IPS-NIHi7 (cell line): Measurements from ENCODE around the gene NRXN3.
"Not testable (repeated sequence)": the region's sequence is repeated elsewhere in the genome, so short reads cannot be mapped to it uniquely, and the experiment has no call there.

Experiments
- DNase-seq: peaks from one replicate; pipeline ENCODE4 v3.0.0; 2012; ENCODE audit warnings: mixed read lengths; ENCODE audit errors: extremely low spot score

Gene NRXN3

GRCh38 chr14:78403278-78403815 lies 233.2 kb downstream of the NRXN3 start:
- peak; percentile 24 for DNase-seq

DNA sequence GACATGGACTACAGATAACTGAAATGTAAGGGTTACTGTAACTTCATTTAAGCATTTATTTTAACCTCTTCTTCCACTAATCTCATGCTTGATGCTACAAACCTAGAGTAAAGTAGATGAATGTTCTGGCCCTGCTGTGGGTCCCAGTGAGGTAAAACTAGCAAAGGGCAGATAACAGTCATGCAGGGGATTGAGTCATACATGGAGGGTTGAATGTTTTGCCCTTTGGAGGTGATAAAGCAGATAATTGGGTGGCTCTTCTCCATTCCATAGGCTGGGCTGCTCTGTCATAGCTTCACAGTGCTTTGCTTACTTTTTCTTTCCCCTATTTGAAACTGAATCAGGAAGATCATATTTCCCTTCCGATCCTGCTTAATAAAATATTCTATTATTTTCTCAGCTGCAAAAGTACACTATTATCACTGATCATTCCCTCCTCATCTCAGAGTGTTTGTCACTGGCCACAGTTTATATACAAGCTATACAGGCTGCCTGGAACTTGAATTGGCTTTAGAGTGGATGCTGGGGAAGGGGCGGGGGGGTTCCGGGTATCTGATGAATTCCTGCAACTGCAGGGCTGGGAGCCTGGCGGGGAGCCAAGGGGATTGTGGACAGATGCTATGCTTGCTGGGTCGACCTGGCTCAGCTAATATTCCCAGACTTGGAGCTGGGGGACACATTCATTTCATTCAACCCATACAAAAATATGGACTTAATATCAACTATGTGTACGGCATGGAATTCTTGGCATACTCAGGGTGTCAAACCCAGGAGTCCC lies 235.1 kb downstream of the NRXN3 start:
- DNase-seq: no peak

DNA sequence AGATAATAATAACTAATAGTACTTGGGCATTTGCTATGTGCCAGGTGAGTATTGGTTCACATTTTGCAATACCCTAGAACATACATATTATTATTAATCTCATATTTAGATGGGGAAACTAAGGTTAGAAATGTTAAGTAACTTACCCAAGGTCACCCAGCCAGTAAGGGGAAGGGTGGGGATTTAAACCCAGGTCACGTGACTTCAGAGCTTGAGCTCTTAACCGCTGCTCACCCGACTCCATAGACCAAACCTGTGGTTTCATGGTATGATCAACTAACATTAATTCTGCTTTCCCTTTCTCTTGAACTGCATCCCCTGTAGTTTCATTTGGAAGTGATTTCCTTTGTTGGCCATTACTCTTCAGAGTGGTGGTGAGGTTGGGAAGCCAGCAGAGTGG lies 242.3 kb downstream of the NRXN3 start:
- no peak for DNase-seq

DNA sequence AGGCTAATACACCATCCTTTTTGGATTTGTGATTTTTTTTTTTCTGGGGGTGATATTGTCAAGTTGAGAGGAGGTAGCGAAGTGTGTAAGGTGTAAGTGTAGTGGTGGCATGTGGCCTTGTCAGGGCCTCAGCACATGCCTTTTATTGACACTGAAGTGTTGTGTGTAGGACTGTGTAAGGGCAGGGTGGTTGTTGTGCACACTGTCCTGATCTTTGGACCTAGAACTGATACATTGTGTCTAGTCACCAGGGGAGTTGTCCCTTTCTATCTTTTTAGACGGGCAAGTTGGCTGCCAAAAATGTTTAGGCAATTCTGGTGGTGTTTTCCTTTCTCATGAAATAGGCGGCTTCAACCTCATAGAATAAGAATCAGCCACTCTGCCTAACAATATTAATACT lies 244.0 kb downstream of the NRXN3 start:
- no peak for DNase-seq

DNA sequence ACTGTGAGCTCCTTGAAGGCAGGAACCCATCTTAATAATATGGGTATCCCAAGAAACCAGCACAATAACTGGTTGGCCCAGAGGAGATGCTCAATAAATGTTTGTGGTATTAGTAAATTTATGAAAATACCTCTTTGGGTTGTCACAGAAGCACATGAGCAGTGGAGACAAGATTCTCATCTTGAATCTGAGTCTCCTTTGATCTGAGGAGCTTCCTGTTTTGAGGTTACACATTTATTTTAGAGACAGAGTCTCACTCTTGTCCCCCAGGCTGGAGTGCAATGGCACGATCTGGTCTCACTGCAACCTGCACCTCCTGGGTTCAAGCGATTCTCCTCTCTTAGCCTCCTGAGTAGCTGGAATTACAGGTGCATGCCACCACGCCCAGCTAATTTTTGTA lies 247.4 kb downstream of the NRXN3 start:
- DNase-seq: no peak

DNA sequence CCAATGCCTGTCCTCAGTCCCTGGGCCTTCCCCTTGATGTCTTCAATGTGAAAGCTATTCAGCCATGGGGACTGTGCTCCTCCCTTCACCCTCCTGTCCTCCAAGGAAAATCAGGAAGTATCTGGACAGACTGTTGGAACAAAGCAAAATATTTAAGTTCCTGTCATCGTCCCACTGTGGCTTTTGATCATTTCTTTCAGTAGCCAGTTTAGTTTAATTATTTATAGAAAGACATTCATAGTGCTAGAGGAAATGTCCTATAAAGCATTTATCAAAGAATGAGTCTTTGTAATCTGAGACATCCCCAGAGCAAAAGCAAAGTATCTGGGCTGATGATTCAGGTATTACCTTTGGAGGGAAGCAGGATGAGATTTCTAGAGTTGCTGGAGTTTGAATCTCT lies 254.1 kb downstream of the NRXN3 start:
- no peak for DNase-seq

GRCh38 chr14:78425330-78425729 lies 255.2 kb downstream of the NRXN3 start:
- peak; percentile 31 for DNase-seq

DNA sequence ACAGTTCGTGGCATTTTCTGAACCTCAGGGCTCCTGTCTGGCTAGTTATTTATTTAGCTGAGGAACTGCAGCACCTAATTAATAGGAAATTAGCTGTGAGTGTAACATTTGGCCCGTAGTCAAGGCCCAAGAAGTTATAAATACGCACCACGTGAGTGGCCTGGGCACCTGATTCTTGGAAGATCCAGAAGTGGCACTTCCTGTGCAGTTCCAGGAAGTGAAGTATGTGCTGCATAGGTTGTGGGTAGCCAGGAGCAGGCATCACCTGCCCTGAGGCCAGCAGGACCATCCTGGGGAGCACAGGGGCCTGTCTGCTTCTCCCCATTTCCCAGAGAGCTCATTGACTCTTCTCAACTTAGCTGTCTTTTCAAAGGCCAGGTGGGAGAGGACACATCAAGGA lies 255.6 kb downstream of the NRXN3 start:
- DNase-seq: no peak

- no peak for DNase-seq
Observed at GRCh38 chr14:78432046-78432445, 261.9 kb downstream of the NRXN3 start.

- DNase-seq: not testable (repeated sequence)
Observed at GRCh38 chr14:78437448-78437847, 267.3 kb downstream of the NRXN3 start.

GRCh38 chr14:78440356-78440894 lies 270.3 kb downstream of the NRXN3 start:
- DNase-seq: no peak

DNA sequence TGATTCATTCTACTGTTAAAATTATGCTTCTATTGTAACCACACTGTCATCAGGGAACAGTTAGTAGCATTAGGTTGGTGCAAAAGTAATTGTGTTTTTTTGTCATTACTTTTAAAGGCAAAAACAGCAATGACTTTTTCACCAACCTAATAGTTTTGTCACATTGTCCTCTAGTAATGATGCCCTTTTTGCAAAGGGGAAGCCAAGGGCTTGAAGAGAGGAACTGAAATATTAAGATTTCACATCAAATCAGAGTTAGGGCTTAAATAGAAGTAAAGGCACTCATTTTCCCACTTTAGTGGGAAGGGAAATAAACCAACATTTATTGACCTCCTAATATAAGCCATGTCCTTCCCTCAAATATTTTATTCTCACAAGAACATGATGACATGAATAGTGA lies 273.7 kb downstream of the NRXN3 start:
- DNase-seq: no peak

- no peak for DNase-seq
Observed at GRCh38 chr14:78445275-78445674, 275.1 kb downstream of the NRXN3 start.

- DNase-seq: peak; percentile 69
Observed at GRCh38 chr14:78446807-78447206, 276.6 kb downstream of the NRXN3 start.

DNA sequence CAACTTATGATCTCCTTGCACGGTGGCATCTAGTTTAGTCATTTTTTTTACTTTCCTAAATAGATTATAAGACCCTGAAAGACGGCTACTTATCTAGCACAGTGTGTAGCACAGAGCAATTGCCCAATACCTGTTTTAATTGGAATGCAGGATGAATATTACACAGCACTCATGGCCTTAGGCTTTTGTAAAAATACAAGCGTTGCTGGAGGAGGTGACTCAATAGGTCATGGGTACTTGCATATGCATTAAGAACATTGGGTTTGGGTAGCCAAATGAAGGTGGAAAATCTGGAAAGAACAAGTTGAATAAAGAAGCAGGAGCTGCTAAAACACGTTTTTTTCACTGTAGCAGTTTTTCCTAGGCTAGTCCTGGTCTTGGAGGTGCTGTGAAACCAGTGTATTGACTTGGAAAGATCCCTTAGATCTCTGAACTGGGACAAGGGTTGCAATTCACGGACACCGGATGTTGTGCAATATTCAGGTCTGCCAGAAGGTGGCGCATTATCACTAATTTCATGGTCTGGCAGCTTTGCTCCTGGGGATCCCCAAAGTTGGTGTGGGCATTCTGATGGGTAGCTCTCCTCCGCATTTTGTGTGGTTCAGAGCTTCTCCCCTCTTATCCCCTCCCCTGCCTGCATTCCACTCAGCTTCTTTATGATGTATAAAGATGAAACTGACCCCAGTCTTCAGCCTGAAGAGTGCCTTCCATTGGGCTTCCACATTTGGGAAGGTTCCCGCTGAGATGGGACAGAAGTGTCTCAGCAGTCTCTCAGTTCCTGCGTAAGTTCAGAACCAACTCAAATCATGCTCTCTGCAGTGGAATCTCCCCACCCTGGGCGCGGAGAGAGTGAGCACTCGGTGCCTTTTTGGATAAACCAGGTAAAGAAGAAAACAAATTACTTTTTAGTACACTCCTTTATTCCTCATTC lies 278.3 kb downstream of the NRXN3 start:
- peak; percentile 86 for DNase-seq

DNA sequence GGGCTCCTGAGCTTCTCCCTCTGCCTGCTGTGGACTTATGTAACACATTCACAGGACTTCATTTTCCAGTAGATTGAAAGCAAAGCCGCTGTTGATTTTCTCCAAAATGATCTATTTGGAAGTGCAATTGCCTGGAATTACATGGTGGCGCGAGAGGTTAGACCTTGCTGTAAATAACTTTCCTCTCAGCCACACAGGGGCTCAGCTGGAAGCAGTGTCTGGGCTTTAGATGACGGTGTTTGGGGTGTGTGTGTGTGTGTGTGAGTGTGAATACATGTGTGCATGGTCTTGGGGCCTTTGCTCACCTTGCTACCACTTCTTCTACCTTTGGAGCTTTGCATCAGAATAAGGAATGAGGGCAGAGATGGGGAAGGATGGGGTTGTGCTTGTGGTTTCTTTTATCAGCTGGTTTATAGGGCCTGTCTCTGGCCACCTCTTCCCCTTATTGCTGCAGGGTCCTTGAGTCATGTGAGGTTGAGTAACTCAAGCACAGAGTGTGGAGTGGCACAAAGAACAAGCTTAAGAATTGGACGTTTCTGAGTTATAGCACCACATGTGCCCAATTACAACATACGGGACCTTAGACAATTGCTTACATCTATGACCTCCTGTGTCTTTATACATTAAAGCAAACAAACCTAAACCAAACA lies 280.6 kb downstream of the NRXN3 start:
- no peak for DNase-seq

GRCh38 chr14:78451319-78451695 lies 281.1 kb downstream of the NRXN3 start:
- no peak for DNase-seq

GRCh38 chr14:78455896-78456435 lies 285.8 kb downstream of the NRXN3 start:
- no peak for DNase-seq

DNA sequence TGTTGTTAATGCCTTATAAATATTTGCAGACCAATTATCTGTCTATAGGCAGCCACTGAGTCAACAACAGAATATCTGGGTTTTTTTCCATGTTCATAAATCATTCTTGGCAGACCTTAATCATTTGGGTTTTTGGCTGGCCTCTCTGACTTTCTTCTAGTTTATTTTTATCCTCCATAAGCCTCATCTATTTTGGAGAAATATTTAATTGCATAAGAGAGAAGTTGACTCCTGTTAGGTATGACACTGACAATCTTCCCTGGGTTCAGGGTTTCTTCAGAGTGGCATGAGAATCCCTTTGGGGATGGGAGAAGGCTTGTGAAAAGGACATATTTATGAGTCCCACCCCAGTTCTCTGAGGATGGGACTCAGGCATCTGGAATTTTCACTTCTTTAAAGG lies 299.8 kb downstream of the NRXN3 start:
- DNase-seq: no peak

- DNase-seq: no peak
Observed at GRCh38 chr14:78479127-78479780, 309.1 kb downstream of the NRXN3 start.

- no peak for DNase-seq
Observed at GRCh38 chr14:78484028-78484427, 313.9 kb downstream of the NRXN3 start.
